H1 (cell line): ENCODE results near the gene IFNA13. TPM values are rescaled to one million over a fixed set of nuclear protein-coding genes. Genes with fewer than 3 reads are reported as not detected.

ENCODE experiments used
- CTCF ChIA-PET: fragments of 300-600 bp; sonication (Branson Sonifier 250); formaldehyde crosslinking; loops from one replicate; lab custom pipeline; 2021; ENCODE audit not compliant: partially characterized antibody; lab: Charles Lee
- POLR2A ChIA-PET: fragments of 300-600 bp; sonication (Branson Sonifier 250); formaldehyde crosslinking; loops from one replicate; lab custom pipeline; 2021; ENCODE audit warnings: inconsistent platforms; ENCODE audit not compliant: partially characterized antibody; lab: Charles Lee
- DNase-seq, 2 experiments: peaks; one replicate each; pipeline versions ENCODE4 v3.0.0 to v3.0.0-alpha.2; 2010 to 2022; ENCODE audit warnings: low spot score in 2 of 2, low read depth in 1 of 2, mixed read lengths in 1 of 2
- FAIRE-seq: peaks from 2 replicates; lab custom pipeline; 2011; peaks lifted over from hg19 to GRCh38; lab: Jason Lieb, UNC
- H2AFZ ChIP-seq: 2 replicates; pipeline ENCODE4 v1.8.1; 2012; ENCODE audit warnings: low read length, inconsistent platforms
- H2AK5ac ChIP-seq: 2 replicates; pipeline ENCODE4 v1.6.1; 2013; ENCODE audit warnings: low read depth, low read length
- H2BK120ac ChIP-seq: replicated peaks from 2 replicates; pipeline ENCODE3; 2013; ENCODE audit warnings: low read depth, low read length, inconsistent platforms
- H2BK12ac ChIP-seq: 2 replicates; pipeline ENCODE4 v1.6.1; 2013; ENCODE audit warnings: low read depth, low read length
- H2BK15ac ChIP-seq: 2 replicates; pipeline ENCODE4 v1.6.1; 2013; ENCODE audit warnings: low read length
- H2BK20ac ChIP-seq: 2 replicates; pipeline ENCODE4 v1.6.1; 2013; ENCODE audit warnings: low read length
- H2BK5ac ChIP-seq: 2 replicates; pipeline ENCODE4 v1.6.1; 2013; ENCODE audit warnings: low read depth, low read length
- H3K14ac ChIP-seq: 2 replicates; pipeline ENCODE4 v1.6.1; 2013; ENCODE audit warnings: inconsistent platforms; ENCODE audit not compliant: insufficient read length
- H3K18ac ChIP-seq: 2 replicates; pipeline ENCODE4 v1.6.1; 2013; ENCODE audit warnings: low read length; ENCODE audit errors: extremely low read depth
- H3K23ac ChIP-seq: 2 replicates; pipeline ENCODE4 v1.6.1; 2013; ENCODE audit warnings: inconsistent platforms; ENCODE audit not compliant: insufficient read length
- H3K23me2 ChIP-seq: 2 replicates; pipeline ENCODE4 v1.6.1; 2013; ENCODE audit warnings: low read depth, low read length
- H3K27ac ChIP-seq: 2 replicates; pipeline ENCODE4 v1.6.1; 2011; ENCODE audit warnings: low read depth, low read length, inconsistent platforms
- H3K27me3 ChIP-seq, 4 experiments: replicated peaks in 1 of 4; 1 replicate in 1 of 4; 2 replicates in 3 of 4; pipeline versions ENCODE4 v1.6.1 to v1.8.1; 2011 to 2013; ENCODE audit warnings: low read length in 3 of 4, mild to moderate bottlenecking in 3 of 4, inconsistent platforms in 2 of 4, mixed read lengths in 2 of 4, moderate library complexity in 1 of 4; ENCODE audit not compliant: control insufficient read depth in 3 of 4, insufficient read depth in 3 of 4; ENCODE audit errors: extremely low read depth in 1 of 4
- H3K36me3 ChIP-seq, 4 experiments: 2 replicates each; pipeline versions ENCODE4 v1.6.1 to v1.8.1; 2011 to 2013; ENCODE audit warnings: mild to moderate bottlenecking in 4 of 4, low read length in 3 of 4, moderate library complexity in 2 of 4, control low read depth in 1 of 4, inconsistent platforms in 1 of 4; ENCODE audit not compliant: insufficient read depth in 4 of 4, control insufficient read depth in 2 of 4
- H3K4ac ChIP-seq: replicated peaks from 2 replicates; pipeline ENCODE3; 2013; ENCODE audit warnings: low read length, low read depth, mixed read lengths, inconsistent platforms; ENCODE audit not compliant: insufficient read length
- H3K4me1 ChIP-seq, 4 experiments: replicated peaks in 1 of 4; 1 replicate in 1 of 4; 2 replicates in 3 of 4; pipeline versions ENCODE4 v1.6.1 to v1.8.1; 2011 to 2013; ENCODE audit warnings: low read length in 3 of 4, inconsistent platforms in 2 of 4, mixed read lengths in 1 of 4; ENCODE audit not compliant: insufficient read depth in 4 of 4, control insufficient read depth in 3 of 4
- H3K4me2 ChIP-seq, 2 experiments: 2 replicates each; pipeline versions ENCODE4 v1.6.1 to v1.8.1; 2011 to 2013; ENCODE audit warnings: low read depth in 2 of 2, low read length in 2 of 2, control low read depth in 1 of 2, inconsistent platforms in 1 of 2, mild to moderate bottlenecking in 1 of 2; ENCODE audit not compliant: insufficient read depth in 1 of 2
- H3K4me3 ChIP-seq, 4 experiments: fragments of 200-600, 300-600 bp in 1 of 4; sonication (generic), shearing (Covaris generic), sonication (Bioruptor Twin) in 1 of 4; 2 replicates each; pipeline versions ENCODE4 v1.5.1 to v1.8.1; 2011 to 2016; ENCODE audit warnings: low read length in 4 of 4, low read depth in 3 of 4, control low read depth in 2 of 4, inconsistent platforms in 2 of 4, mild to moderate bottlenecking in 2 of 4, mixed read lengths in 1 of 4, moderate library complexity in 1 of 4; ENCODE audit not compliant: insufficient read depth in 2 of 4; ENCODE audit errors: extremely low read depth in 1 of 4
- H3K56ac ChIP-seq: replicated peaks from 2 replicates; pipeline ENCODE3; 2013; ENCODE audit warnings: low read depth, mild to moderate bottlenecking, mixed read lengths, low read length, inconsistent platforms; ENCODE audit not compliant: insufficient read length
- H3K79me1 ChIP-seq: 2 replicates; pipeline ENCODE4 v1.6.1; 2013; ENCODE audit warnings: low read depth, low read length, control low read depth
- H3K79me2 ChIP-seq, 2 experiments: 2 replicates each; pipeline versions ENCODE4 v1.6.1 to v1.8.1; 2012 to 2013; ENCODE audit warnings: low read length in 2 of 2, mild to moderate bottlenecking in 2 of 2, inconsistent platforms in 1 of 2; ENCODE audit not compliant: insufficient read depth in 2 of 2, control insufficient read depth in 1 of 2
- H3K9ac ChIP-seq, 4 experiments: replicated peaks in 1 of 4; 1 replicate in 1 of 4; 2 replicates in 3 of 4; pipeline versions ENCODE4 v1.6.1 to v1.8.1; 2011 to 2013; ENCODE audit warnings: low read depth in 3 of 4, low read length in 3 of 4, control low read depth in 2 of 4, mild to moderate bottlenecking in 2 of 4, moderate library complexity in 2 of 4, inconsistent platforms in 1 of 4; ENCODE audit errors: extremely low read depth in 1 of 4
- H3K9me3 ChIP-seq, 2 experiments: 2 replicates each; pipeline versions ENCODE4 v1.6.1 to v1.8.1; 2012 to 2013; ENCODE audit warnings: mild to moderate bottlenecking in 2 of 2, moderate library complexity in 2 of 2, control low read depth in 1 of 2, inconsistent platforms in 1 of 2, low read depth in 1 of 2, low read length in 1 of 2, mixed read lengths in 1 of 2; ENCODE audit not compliant: insufficient read depth in 2 of 2
- H4K20me1 ChIP-seq, 2 experiments: replicated peaks in 1 of 2; 2 replicates each; pipeline versions ENCODE3 to v1.8.1; 2011 to 2013; ENCODE audit warnings: inconsistent platforms in 2 of 2, low read length in 2 of 2, mild to moderate bottlenecking in 1 of 2; ENCODE audit not compliant: insufficient read depth in 2 of 2, control insufficient read depth in 1 of 2
- H4K5ac ChIP-seq: 2 replicates; pipeline ENCODE4 v1.6.1; 2013; ENCODE audit warnings: low read length, low read depth, mixed read lengths, inconsistent platforms; ENCODE audit not compliant: insufficient read length
- H4K8ac ChIP-seq: 2 replicates; pipeline ENCODE4 v1.8.0; 2013; ENCODE audit warnings: mild to moderate bottlenecking, moderate library complexity, low read length, inconsistent platforms; ENCODE audit not compliant: insufficient read depth; ENCODE audit errors: extremely low read depth
- H4K91ac ChIP-seq: replicated peaks from 2 replicates; pipeline ENCODE3; 2013; ENCODE audit warnings: low read length, mixed read lengths, inconsistent platforms; ENCODE audit not compliant: insufficient read length
- EP300 ChIP-seq, 2 experiments: IDR thresholded peaks; 1 replicate in 1 of 2; 2 replicates in 1 of 2; pipeline ENCODE4 v1.6.1; 2011 to 2012; ENCODE audit warnings: low read depth in 2 of 2, low read length in 2 of 2, mild to moderate bottlenecking in 2 of 2, borderline replicate concordance in 1 of 2, inconsistent platforms in 1 of 2, moderate library complexity in 1 of 2
- EZH2 ChIP-seq: fragments of 200-600 bp; sonication (generic); IDR thresholded peaks from 2 replicates; pipeline ENCODE4 v1.7.1; 2012; ENCODE audit warnings: low read depth, mild to moderate bottlenecking, moderate library complexity, low read length, inconsistent platforms; ENCODE audit not compliant: severe bottlenecking
- GTF2F1 ChIP-seq: IDR thresholded peaks from 2 replicates; pipeline ENCODE4 v1.6.1; 2012; ENCODE audit warnings: low read depth, low read length, improper control_type of control experiment, borderline replicate concordance
- JUND ChIP-seq: IDR thresholded peaks from 2 replicates; pipeline ENCODE4 v1.6.1; 2011; ENCODE audit warnings: mild to moderate bottlenecking, improper control_type of control experiment, low read length
- NRF1 ChIP-seq: IDR thresholded peaks from 2 replicates; pipeline ENCODE4 v1.6.1; 2011; ENCODE audit warnings: mild to moderate bottlenecking, low read depth, low read length, improper control_type of control experiment
- POU5F1 ChIP-seq: IDR thresholded peaks from 2 replicates; pipeline ENCODE4 v1.6.1; 2011; ENCODE audit warnings: low read depth, mild to moderate bottlenecking, low read length, moderate library complexity
- RFX5 ChIP-seq: IDR thresholded peaks from 2 replicates; pipeline ENCODE4 v1.6.1; 2011; ENCODE audit warnings: low read depth, low read length, improper control_type of control experiment, borderline replicate concordance
- SUZ12 ChIP-seq: fragments of 200-600 bp; sonication (generic); IDR thresholded peaks from 2 replicates; pipeline ENCODE4 v1.6.1; 2012; ENCODE audit warnings: mild to moderate bottlenecking, inconsistent platforms, low read length, moderate library complexity, mixed read lengths
- YY1 ChIP-seq: IDR thresholded peaks from 2 replicates; pipeline ENCODE4 v1.6.1; 2011; ENCODE audit warnings: low read depth, mild to moderate bottlenecking, low read length
- WGBS, 2 experiments: shearing (Covaris generic) in 1 of 2; methylation state at CpG; one replicate each; pipeline versions ENCODE4 v1.1.6 to v1.1.7; 2013 to 2015; ENCODE audit warnings: low lambda C conversion rate in 2 of 2, mixed read lengths in 2 of 2, inconsistent platforms in 1 of 2, low coverage in 1 of 2, missing lambda C conversion rate in 1 of 2; ENCODE audit not compliant: insufficient replicate concordance in 2 of 2, insufficient coverage in 1 of 2, insufficient read length in 1 of 2; ENCODE audit errors: extremely low coverage in 1 of 2, missing lambda C conversion rate in 1 of 2; 5-methylcytosine and 5-hydroxymethylcytosine counted together
- polyA plus RNA-seq, 7 experiments: library from polyadenylated mRNA; depleted of rRNA in 3 of 7; stranded (reverse) in 5 of 7; unstranded in 2 of 7; fragments of >200 nt in 5 of 7; fragments of 200-250 nt in 2 of 7; gene quantifications; 1 replicate in 5 of 7; 2 replicates in 1 of 7; 4 replicates in 1 of 7; pipeline versions ENCODE4 v1.2.1 to v1.2.3, GENCODE V29; 2011 to 2013; ENCODE audit warnings: missing spikeins in 2 of 7, mixed read lengths in 2 of 7
- total RNA-seq: library from RNA; stranded (reverse); fragmentation: NEBNext Ultra II Directional; extraction: Animal tissue kit (Norgen Biotek cat#: 25700); gene quantifications from 2 replicates; pipeline ENCODE4 v1.2.1, GENCODE V29; 2021
- TF ChIP-seq, protein P1 (sequence below), 3 experiments: IDR thresholded peaks; 1 replicate in 2 of 3; 2 replicates in 1 of 3; pipeline versions ENCODE4 v1.5.1 to v1.6.1; 2011; ENCODE audit warnings: low read length in 3 of 3, mild to moderate bottlenecking in 3 of 3, inconsistent platforms in 2 of 3, low read depth in 1 of 3, moderate library complexity in 1 of 3; ENCODE audit not compliant: insufficient read depth in 1 of 3; ENCODE audit errors: control extremely low read depth in 1 of 3

The IFNA13 gene
- total and polyA plus RNA-seq, 2 of the 8 experiments (the other 6 are each of a cell fraction or from before 2014, with no cell fraction given) = not detected

DNA sequence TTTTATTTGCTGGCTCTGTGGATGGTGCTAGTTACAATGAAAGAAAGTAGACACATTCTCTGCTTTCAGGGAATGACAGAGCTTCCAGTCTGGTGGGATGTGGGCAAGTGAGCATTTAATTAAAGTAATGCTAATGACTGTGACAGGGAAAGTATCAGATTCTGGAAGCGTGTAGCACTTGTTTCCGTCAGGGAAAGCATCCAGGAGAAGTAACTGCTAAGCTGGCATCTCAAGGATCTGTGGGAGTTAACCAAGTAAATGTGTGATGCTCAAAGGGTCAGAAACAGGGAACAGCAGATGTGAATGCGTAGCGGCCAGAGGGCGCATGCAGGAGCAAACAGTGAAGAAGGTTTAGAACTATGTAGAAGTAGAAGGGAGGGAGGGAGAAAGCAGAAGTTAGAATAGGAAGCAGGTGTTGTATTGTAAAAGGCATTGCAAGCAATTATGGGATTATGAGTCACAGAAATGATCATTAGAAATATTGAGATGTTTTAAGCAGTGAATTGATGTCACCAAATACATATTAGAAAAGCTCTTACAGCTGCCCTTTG lies 44.9 kb downstream of the IFNA13 start:
- no peak overlapping the region for H3K4me2 ChIP-seq
- H3K36me3 ChIP-seq = peaks cover 0 to 2% (median 0%) of the 10 kb centered on the region in 4 experiments; a peak in 1 of 8 replicates
- CTCF ChIA-PET = interaction anchor here (0.7 to 4.8 kb wide), 23 partner anchors 8 to 466 kb away, joined by 3 to 25 read pairs (median 5); partner anchors contain the start of gene KLHL9
- POLR2A ChIA-PET = no interaction called here
- no peak overlapping the region for H2BK15ac ChIP-seq
- H3K9ac ChIP-seq = no peak overlapping the region
- H3K14ac ChIP-seq = no peak overlapping the region
- no peak overlapping the region for H3K4me3 ChIP-seq
- no peak overlapping the region for H3K18ac ChIP-seq
- DNase-seq (no peak), FAIRE-seq (no peak)
- H3K23me2 ChIP-seq = no peaks in the 10 kb centered on the region; the same call in 1 of the 2 replicates
- H4K20me1 ChIP-seq = no peaks in the 10 kb centered on the region
- no peaks in the 10 kb centered on the region for H3K4me1 ChIP-seq
- no peak overlapping the region for H3K4ac ChIP-seq
- no peaks in the 10 kb centered on the region for H3K79me2 ChIP-seq
- H2BK20ac ChIP-seq = no peak overlapping the region
- 93% methylated on average over 5 of the region's 5 CpGs; no CpG with 5 or more reads in 1 of the 2 experiments for WGBS, 2 experiments
- no peak overlapping the region for H2BK5ac ChIP-seq
- no peak overlapping the region for H2BK120ac ChIP-seq
- H3K56ac ChIP-seq = no peak overlapping the region
- H3K9me3 ChIP-seq = no peaks in the 10 kb centered on the region
- no peak overlapping the region for H2AK5ac ChIP-seq
- no peak overlapping the region for H4K5ac ChIP-seq
- no peak overlapping the region for H2BK12ac ChIP-seq
- H3K23ac ChIP-seq = no peak overlapping the region
- H2AFZ ChIP-seq = no peak overlapping the region
- no peaks in the 10 kb centered on the region for H3K79me1 ChIP-seq
- no peak overlapping the region for H3K27ac ChIP-seq
- H4K8ac ChIP-seq = no peak overlapping the region
- no peaks in the 10 kb centered on the region for H3K27me3 ChIP-seq
- H4K91ac ChIP-seq = no peak overlapping the region
- no peak for TF ChIP-seq EP300 (IDR thresholded peaks at IDR 0.05; ENCODE audit: borderline replicate concordance in 1 of 2, low read depth in 2 of 2, low read length in 2 of 2)
- no peak for TF ChIP-seq SUZ12
- no peak for TF ChIP-seq GTF2F1
- no peak for TF ChIP-seq JUND
- TF ChIP-seq EZH2 = no peak
- TF ChIP-seq NRF1 = no peak
- no peak for TF ChIP-seq RFX5
- TF ChIP-seq, protein P1, sequence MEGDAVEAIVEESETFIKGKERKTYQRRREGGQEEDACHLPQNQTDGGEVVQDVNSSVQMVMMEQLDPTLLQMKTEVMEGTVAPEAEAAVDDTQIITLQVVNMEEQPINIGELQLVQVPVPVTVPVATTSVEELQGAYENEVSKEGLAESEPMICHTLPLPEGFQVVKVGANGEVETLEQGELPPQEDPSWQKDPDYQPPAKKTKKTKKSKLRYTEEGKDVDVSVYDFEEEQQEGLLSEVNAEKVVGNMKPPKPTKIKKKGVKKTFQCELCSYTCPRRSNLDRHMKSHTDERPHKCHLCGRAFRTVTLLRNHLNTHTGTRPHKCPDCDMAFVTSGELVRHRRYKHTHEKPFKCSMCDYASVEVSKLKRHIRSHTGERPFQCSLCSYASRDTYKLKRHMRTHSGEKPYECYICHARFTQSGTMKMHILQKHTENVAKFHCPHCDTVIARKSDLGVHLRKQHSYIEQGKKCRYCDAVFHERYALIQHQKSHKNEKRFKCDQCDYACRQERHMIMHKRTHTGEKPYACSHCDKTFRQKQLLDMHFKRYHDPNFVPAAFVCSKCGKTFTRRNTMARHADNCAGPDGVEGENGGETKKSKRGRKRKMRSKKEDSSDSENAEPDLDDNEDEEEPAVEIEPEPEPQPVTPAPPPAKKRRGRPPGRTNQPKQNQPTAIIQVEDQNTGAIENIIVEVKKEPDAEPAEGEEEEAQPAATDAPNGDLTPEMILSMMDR (IDR thresholded peaks at IDR 0.05; ENCODE audit: control extremely low read depth in 1 of 3, insufficient read depth in 1 of 3, low read depth in 1 of 3, low read length in 3 of 3) = no peak
- no peak for TF ChIP-seq POU5F1
- TF ChIP-seq YY1 = no peak
